Liver (tissue), 9 donors: Measurements from ENCODE around the gene CDKL2. TPM values are rescaled to one million over a fixed set of nuclear protein-coding genes. Genes with fewer than 3 reads are reported as not detected.

Experiments
- DNase-seq: peaks from one replicate; pipeline ENCODE4 v3.0.0-alpha.2; 2017; ENCODE audit warnings: low spot score
- H3K27ac ChIP-seq, 2 donors: one replicate each; pipeline ENCODE4 v1.7.0; 2013; ENCODE audit warnings: inconsistent platforms in 2 of 2, low read length in 2 of 2, control low read depth in 1 of 2, low read depth in 1 of 2, mild to moderate bottlenecking in 1 of 2
- H3K27me3 ChIP-seq, 4 donors: one replicate each; pipeline versions ENCODE4 v1.6.1 to v1.7.0; 2013; ENCODE audit warnings: low read length in 3 of 4, inconsistent platforms in 1 of 4, mild to moderate bottlenecking in 1 of 4, moderate library complexity in 1 of 4; ENCODE audit not compliant: control insufficient read depth in 4 of 4, insufficient read depth in 4 of 4
- H3K36me3 ChIP-seq, 4 donors: one replicate each; pipeline versions ENCODE4 v1.6.1 to v1.7.0; 2013; ENCODE audit warnings: low read length in 3 of 4, mild to moderate bottlenecking in 3 of 4, low read depth in 1 of 4, moderate library complexity in 1 of 4; ENCODE audit not compliant: control insufficient read depth in 4 of 4, insufficient read depth in 3 of 4
- H3K4me1 ChIP-seq, 4 donors: one replicate each; pipeline versions ENCODE4 v1.6.1 to v1.7.0; 2013; ENCODE audit warnings: low read length in 3 of 4, mild to moderate bottlenecking in 3 of 4, moderate library complexity in 1 of 4; ENCODE audit not compliant: control insufficient read depth in 4 of 4, insufficient read depth in 4 of 4
- H3K4me3 ChIP-seq, 3 donors: one replicate each; pipeline versions ENCODE4 v1.6.1 to v1.7.0; 2013; ENCODE audit warnings: low read length in 3 of 3, control low read depth in 1 of 3, low read depth in 1 of 3, mild to moderate bottlenecking in 1 of 3
- H3K9ac ChIP-seq, 2 donors: one replicate each; pipeline ENCODE4 v1.7.0; 2013; ENCODE audit warnings: low read length in 2 of 2, mild to moderate bottlenecking in 2 of 2, moderate library complexity in 2 of 2, control low read depth in 1 of 2, low read depth in 1 of 2
- H3K9me3 ChIP-seq, 4 donors: one replicate each; pipeline versions ENCODE4 v1.6.1 to v1.7.0; 2013; ENCODE audit warnings: low read length in 3 of 4; ENCODE audit not compliant: control insufficient read depth in 4 of 4
- EGR1 ChIP-seq, 2 donors: IDR thresholded peaks; 2 replicates each; pipeline ENCODE4 v1.6.1; 2016 to 2018; ENCODE audit warnings: antibody characterized with exemption in 2 of 2, low read depth in 2 of 2
- FOXA1 ChIP-seq: IDR thresholded peaks from 2 replicates; pipeline ENCODE4 v1.6.1; 2016; ENCODE audit warnings: antibody characterized with exemption
- FOXA2 ChIP-seq: IDR thresholded peaks from 2 replicates; pipeline ENCODE4 v1.6.1; 2016; ENCODE audit warnings: antibody characterized with exemption
- GABPA ChIP-seq, 2 donors: IDR thresholded peaks in 1 of 2; conservative IDR thresholded peaks in 1 of 2; 2 replicates each; pipeline ENCODE4 v1.6.1; 2016; ENCODE audit warnings: antibody characterized with exemption in 2 of 2, mild to moderate bottlenecking in 1 of 2, moderate library complexity in 1 of 2
- HNF4A ChIP-seq, 2 donors: conservative IDR thresholded peaks; 2 replicates each; pipeline ENCODE4 v1.6.1; 2016; ENCODE audit warnings: antibody characterized with exemption in 2 of 2, mild to moderate bottlenecking in 2 of 2
- HNF4G ChIP-seq: IDR thresholded peaks from 2 replicates; pipeline ENCODE4 v1.6.1; 2016; ENCODE audit warnings: antibody characterized with exemption
- JUND ChIP-seq, 2 donors: IDR thresholded peaks; 2 replicates each; pipeline ENCODE4 v1.6.1; 2016; ENCODE audit warnings: antibody characterized with exemption in 2 of 2
- MAX ChIP-seq: IDR thresholded peaks from 2 replicates; pipeline ENCODE4 v1.6.1; 2016; ENCODE audit warnings: antibody characterized with exemption
- NR2F2 ChIP-seq: IDR thresholded peaks from 2 replicates; pipeline ENCODE4 v1.6.1; 2016; ENCODE audit warnings: antibody characterized with exemption
- RAD21 ChIP-seq, 2 donors: IDR thresholded peaks; 2 replicates each; pipeline ENCODE4 v1.6.1; 2016; ENCODE audit warnings: antibody characterized with exemption in 2 of 2, mild to moderate bottlenecking in 2 of 2
- RXRA ChIP-seq, 2 donors: IDR thresholded peaks; 2 replicates each; pipeline ENCODE4 v1.6.1; 2017 to 2018; ENCODE audit warnings: antibody characterized with exemption in 2 of 2, mild to moderate bottlenecking in 1 of 2
- SP1 ChIP-seq: IDR thresholded peaks from 2 replicates; pipeline ENCODE4 v1.6.1; 2018; ENCODE audit warnings: antibody characterized with exemption, mild to moderate bottlenecking
- YY1 ChIP-seq: IDR thresholded peaks from 2 replicates; pipeline ENCODE4 v1.6.1; 2016; ENCODE audit warnings: antibody characterized with exemption, mild to moderate bottlenecking
- WGBS: extraction: QIAGEN DNeasy Blood & Tissue Kit; methylation state at CpG from one replicate; pipeline ENCODE4 v1.1.7; 2013; 5-methylcytosine and 5-hydroxymethylcytosine counted together
- polyA plus RNA-seq, 2 donors: library from polyadenylated mRNA; stranded (reverse) in 1 of 2; unstranded in 1 of 2; fragments of 200-250 nt in 1 of 2; fragments of >200 nt in 1 of 2; fragmentation: Nextera tagmentation in 1 of 2; extraction: Ambion mirVana in 1 of 2; gene quantifications; one replicate each; pipeline versions ENCODE4 v1.2.1 to v1.2.3, GENCODE V29; 2013 to 2015
- total RNA-seq, 2 donors: library from RNA; depleted of rRNA; stranded (reverse); fragments of >200 nt; gene quantifications; one replicate each; pipeline ENCODE4 v1.2.3, GENCODE V29; 2014
- TF ChIP-seq, protein P1 (sequence below): IDR thresholded peaks from 2 replicates; pipeline ENCODE4 v1.6.1; 2016; ENCODE audit warnings: antibody characterized with exemption, mild to moderate bottlenecking
- TF ChIP-seq, protein P2 (sequence below): IDR thresholded peaks from 2 replicates; pipeline ENCODE4 v1.6.1; 2016; ENCODE audit warnings: antibody characterized with exemption
- TF ChIP-seq, protein P3 (sequence below): IDR thresholded peaks from 2 replicates; pipeline ENCODE4 v1.6.1; 2016; ENCODE audit warnings: antibody characterized with exemption
- TF ChIP-seq, protein P4 (sequence below): fragments of 150-350 bp; IDR thresholded peaks from 2 replicates; pipeline ENCODE4 v1.5.1; 2017; ENCODE audit warnings: improper control_type of control experiment, low read depth, low read length; ENCODE audit not compliant: missing input control
- donor health status: healthy.
- donor health status: healthy.
- donor health status: healthy.
- donor health status: healthy.
- donor health status: healthy.

The CDKL2 gene
- total and polyA plus RNA-seq, 4 donors, result 0.02 to 0.14 (median 0.08) TPM; not detected in 1

- H3K4me1 ChIP-seq, result no peaks in the 10 kb centered on the region
- no peaks in the 10 kb centered on the region for H3K9me3 ChIP-seq
- H3K27ac ChIP-seq, result no peak overlapping the region
- no peak for DNase-seq
- TF ChIP-seq GABPA (IDR thresholded peaks at IDR 0.05 in 1 of 2, conservative IDR thresholded peaks at IDR 0.05 in 1 of 2) (no peak), HNF4G (no peak), HNF4A (conservative IDR thresholded peaks at IDR 0.05) (no peak), FOXA1 (no peak), JUND (IDR thresholded peaks at IDR 0.05) (no peak), MAX (no peak), FOXA2 (no peak), YY1 (no peak), SP1 (no peak), EGR1 (IDR thresholded peaks at IDR 0.05; ENCODE audit: low read depth in 2 of 2) (no peak), RAD21 (IDR thresholded peaks at IDR 0.05) (no peak), NR2F2 (no peak)
- TF ChIP-seq, protein P1, sequence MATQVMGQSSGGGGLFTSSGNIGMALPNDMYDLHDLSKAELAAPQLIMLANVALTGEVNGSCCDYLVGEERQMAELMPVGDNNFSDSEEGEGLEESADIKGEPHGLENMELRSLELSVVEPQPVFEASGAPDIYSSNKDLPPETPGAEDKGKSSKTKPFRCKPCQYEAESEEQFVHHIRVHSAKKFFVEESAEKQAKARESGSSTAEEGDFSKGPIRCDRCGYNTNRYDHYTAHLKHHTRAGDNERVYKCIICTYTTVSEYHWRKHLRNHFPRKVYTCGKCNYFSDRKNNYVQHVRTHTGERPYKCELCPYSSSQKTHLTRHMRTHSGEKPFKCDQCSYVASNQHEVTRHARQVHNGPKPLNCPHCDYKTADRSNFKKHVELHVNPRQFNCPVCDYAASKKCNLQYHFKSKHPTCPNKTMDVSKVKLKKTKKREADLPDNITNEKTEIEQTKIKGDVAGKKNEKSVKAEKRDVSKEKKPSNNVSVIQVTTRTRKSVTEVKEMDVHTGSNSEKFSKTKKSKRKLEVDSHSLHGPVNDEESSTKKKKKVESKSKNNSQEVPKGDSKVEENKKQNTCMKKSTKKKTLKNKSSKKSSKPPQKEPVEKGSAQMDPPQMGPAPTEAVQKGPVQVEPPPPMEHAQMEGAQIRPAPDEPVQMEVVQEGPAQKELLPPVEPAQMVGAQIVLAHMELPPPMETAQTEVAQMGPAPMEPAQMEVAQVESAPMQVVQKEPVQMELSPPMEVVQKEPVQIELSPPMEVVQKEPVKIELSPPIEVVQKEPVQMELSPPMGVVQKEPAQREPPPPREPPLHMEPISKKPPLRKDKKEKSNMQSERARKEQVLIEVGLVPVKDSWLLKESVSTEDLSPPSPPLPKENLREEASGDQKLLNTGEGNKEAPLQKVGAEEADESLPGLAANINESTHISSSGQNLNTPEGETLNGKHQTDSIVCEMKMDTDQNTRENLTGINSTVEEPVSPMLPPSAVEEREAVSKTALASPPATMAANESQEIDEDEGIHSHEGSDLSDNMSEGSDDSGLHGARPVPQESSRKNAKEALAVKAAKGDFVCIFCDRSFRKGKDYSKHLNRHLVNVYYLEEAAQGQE, result no peak
- TF ChIP-seq, protein P2, sequence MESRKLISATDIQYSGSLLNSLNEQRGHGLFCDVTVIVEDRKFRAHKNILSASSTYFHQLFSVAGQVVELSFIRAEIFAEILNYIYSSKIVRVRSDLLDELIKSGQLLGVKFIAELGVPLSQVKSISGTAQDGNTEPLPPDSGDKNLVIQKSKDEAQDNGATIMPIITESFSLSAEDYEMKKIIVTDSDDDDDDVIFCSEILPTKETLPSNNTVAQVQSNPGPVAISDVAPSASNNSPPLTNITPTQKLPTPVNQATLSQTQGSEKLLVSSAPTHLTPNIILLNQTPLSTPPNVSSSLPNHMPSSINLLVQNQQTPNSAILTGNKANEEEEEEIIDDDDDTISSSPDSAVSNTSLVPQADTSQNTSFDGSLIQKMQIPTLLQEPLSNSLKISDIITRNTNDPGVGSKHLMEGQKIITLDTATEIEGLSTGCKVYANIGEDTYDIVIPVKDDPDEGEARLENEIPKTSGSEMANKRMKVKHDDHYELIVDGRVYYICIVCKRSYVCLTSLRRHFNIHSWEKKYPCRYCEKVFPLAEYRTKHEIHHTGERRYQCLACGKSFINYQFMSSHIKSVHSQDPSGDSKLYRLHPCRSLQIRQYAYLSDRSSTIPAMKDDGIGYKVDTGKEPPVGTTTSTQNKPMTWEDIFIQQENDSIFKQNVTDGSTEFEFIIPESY, result no peak
- TF ChIP-seq, protein P3, sequence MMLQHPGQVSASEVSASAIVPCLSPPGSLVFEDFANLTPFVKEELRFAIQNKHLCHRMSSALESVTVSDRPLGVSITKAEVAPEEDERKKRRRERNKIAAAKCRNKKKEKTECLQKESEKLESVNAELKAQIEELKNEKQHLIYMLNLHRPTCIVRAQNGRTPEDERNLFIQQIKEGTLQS, result no peak
- H3K27me3 ChIP-seq, result no peaks in the 10 kb centered on the region
- 94% methylated on average over 2 of the region's 2 CpGs for WGBS
- H3K9ac ChIP-seq, result no peak overlapping the region
- H3K4me3 ChIP-seq, result no peak overlapping the region
- peaks cover 0 to 6% (median 1%) of the 10 kb centered on the region in 4 donors for H3K36me3 ChIP-seq
These were observed 81.3 kb downstream of the CDKL2 start for GRCh38 chr4:75549019-75549418.

GRCh38 chr4:75547647-75548387 is 82.5 kb downstream of the CDKL2 start:
- Histone ChIP-seq H3K9me3 (no peaks in the 10 kb centered on the region), H3K27me3 (no peaks in the 10 kb centered on the region), H3K36me3 (peaks cover 0 to 6% (median 1%) of the 10 kb centered on the region in 4 donors), H3K4me3 (no peak overlapping the region), H3K4me1 (no peaks in the 10 kb centered on the region), H3K27ac (no peak overlapping the region), H3K9ac (no peak overlapping the region)
- WGBS, result 84% methylated on average over 15 of the region's 15 CpGs
- no peak for DNase-seq
- TF ChIP-seq, protein P4, sequence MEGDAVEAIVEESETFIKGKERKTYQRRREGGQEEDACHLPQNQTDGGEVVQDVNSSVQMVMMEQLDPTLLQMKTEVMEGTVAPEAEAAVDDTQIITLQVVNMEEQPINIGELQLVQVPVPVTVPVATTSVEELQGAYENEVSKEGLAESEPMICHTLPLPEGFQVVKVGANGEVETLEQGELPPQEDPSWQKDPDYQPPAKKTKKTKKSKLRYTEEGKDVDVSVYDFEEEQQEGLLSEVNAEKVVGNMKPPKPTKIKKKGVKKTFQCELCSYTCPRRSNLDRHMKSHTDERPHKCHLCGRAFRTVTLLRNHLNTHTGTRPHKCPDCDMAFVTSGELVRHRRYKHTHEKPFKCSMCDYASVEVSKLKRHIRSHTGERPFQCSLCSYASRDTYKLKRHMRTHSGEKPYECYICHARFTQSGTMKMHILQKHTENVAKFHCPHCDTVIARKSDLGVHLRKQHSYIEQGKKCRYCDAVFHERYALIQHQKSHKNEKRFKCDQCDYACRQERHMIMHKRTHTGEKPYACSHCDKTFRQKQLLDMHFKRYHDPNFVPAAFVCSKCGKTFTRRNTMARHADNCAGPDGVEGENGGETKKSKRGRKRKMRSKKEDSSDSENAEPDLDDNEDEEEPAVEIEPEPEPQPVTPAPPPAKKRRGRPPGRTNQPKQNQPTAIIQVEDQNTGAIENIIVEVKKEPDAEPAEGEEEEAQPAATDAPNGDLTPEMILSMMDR, result no peak
- TF ChIP-seq JUND (IDR thresholded peaks at IDR 0.05) (no peak), SP1 (no peak), GABPA (IDR thresholded peaks at IDR 0.05 in 1 of 2, conservative IDR thresholded peaks at IDR 0.05 in 1 of 2) (no peak), HNF4A (conservative IDR thresholded peaks at IDR 0.05) (no peak), EGR1 (IDR thresholded peaks at IDR 0.05; ENCODE audit: low read depth in 2 of 2) (no peak), RXRA (IDR thresholded peaks at IDR 0.05) (no peak), YY1 (no peak), MAX (no peak), HNF4G (no peak), FOXA1 (no peak)
- TF ChIP-seq, protein P3, result no peak
- TF ChIP-seq, protein P1, result no peak
